WI38 (cell line): Measurements from ENCODE around the gene ASPDH.

ENCODE experiments used
- H3K4me3 ChIP-seq: 2 replicates; pipeline ENCODE4 v1.5.1; 2011; ENCODE audit warnings: low read depth, mild to moderate bottlenecking, control low read depth, low read length
- TF ChIP-seq, protein P1 (sequence below): IDR thresholded peaks from 2 replicates; pipeline ENCODE4 v1.5.1; 2012; ENCODE audit warnings: low read depth, mild to moderate bottlenecking, control low read depth, low read length

Gene ASPDH

DNA sequence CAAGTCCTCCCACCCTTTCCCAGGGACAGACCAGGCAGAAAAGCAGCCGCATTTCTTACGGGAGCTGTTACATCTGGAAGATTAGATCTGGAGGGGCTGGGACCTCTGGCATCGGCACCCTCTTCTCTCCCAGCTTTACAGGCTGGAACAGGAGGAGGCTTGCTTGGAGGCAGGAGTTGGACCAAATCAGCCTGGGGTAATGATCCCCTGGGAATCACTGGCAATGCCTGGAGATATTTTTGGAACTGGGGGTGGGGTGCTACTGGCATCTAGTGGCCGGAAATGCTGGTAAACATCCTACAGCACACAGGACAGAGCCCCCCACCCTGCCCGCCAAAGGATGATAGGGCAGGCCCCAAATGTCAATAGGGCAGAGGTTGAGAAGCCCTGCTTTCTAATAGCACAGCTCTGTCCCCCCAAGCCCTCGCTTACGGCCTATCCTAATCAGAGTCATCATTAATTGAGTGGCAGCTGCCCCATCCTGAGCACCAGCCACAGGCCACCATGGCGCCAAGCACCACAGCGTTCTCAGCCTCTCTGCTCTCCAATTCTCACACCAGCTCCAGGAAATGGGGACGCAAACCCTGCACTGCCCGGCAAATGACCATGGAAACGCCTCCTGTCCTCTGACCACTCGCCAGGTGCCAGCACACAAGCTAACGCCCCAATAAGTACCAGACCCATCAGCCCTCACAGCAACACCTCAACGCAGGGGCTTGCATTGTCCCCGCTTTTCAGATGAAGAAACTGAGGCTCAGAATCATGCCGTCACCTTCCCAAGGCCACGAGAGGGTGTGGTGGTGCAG lies 33.9 kb upstream of the ASPDH start:
- TF ChIP-seq, protein P1, sequence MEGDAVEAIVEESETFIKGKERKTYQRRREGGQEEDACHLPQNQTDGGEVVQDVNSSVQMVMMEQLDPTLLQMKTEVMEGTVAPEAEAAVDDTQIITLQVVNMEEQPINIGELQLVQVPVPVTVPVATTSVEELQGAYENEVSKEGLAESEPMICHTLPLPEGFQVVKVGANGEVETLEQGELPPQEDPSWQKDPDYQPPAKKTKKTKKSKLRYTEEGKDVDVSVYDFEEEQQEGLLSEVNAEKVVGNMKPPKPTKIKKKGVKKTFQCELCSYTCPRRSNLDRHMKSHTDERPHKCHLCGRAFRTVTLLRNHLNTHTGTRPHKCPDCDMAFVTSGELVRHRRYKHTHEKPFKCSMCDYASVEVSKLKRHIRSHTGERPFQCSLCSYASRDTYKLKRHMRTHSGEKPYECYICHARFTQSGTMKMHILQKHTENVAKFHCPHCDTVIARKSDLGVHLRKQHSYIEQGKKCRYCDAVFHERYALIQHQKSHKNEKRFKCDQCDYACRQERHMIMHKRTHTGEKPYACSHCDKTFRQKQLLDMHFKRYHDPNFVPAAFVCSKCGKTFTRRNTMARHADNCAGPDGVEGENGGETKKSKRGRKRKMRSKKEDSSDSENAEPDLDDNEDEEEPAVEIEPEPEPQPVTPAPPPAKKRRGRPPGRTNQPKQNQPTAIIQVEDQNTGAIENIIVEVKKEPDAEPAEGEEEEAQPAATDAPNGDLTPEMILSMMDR = no peak
- no peak overlapping the region for H3K4me3 ChIP-seq

DNA sequence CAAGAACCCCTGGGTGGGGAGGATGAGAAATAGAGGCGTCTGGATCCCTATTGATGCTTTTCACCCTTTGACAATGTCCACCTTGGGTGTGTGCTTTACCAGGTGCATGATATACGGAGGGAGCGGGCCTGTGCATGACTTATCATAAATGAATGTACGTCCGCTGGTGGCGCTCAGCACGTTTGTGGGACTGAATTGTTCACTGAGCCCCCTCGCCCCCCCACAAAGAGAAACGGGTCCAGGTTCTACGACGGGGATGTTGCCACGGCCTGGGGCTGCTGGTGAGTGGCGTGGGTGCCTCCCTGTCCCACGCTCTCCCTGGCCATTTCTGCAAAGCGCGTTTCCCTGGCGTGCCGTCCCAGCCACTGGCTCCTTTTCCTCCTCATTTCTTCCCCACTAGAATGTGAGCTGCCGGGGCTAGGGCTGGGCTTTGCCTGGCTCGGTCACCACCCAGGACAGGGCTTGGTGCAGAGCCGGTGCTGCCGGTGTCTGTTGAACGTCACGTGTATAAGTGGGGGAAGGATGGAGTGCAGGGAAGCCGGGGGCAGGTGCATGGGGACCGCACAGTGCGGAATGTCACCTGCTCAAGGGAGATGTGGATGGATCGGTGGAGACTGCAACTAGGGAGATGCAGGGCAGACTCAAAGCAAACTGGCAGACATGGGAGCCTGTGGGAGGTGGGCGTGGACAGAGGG lies 33.0 kb upstream of the ASPDH start:
- H3K4me3 ChIP-seq = no peak overlapping the region
- TF ChIP-seq, protein P1 = no peak

DNA sequence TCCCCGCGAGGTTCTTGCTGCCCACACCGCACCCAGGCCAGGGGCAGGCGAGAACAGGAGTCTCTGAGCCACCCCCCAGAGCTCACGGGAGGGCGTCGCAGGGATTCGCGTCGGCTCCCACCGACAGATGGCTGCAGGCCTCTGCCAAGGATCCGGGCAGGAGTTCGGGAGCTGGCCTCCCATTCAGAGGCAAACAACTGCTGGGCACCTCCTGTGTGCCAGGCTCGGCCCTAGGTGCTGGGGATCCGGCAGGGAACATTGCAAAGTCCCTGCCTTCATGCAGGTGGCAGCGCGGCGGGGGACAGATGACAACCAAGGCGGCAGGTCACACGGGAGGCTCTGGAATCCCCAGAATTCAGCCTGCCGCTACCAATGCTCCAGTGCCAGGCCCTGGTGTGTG lies 29.2 kb upstream of the ASPDH start:
- TF ChIP-seq, protein P1 = no peak
- H3K4me3 ChIP-seq = no peak overlapping the region

DNA sequence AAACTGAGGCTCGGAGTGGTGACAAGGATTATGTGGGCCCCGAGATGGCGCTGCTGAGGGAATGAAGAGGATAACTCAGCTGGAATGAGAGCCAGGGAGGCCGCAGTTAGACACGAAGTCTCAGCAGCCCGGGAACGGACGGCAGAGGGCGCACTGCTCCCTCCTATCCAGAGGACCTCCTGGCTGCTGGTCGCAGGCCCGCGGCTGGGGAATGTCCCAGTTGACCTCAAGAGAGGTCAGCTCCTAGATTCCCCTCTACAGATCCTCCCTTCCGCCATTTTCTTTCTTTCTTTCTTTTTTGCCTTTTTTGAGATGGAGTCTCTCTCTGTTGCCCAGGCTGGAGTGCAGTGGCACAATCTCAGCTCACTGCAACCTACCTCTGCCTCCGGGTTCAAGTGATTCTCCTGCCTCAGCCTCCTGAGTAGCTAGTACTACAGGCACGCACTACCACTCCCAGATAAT lies 24.1 kb upstream of the ASPDH start:
- no peak overlapping the region for H3K4me3 ChIP-seq
- TF ChIP-seq, protein P1 = peak; percentile 78

DNA sequence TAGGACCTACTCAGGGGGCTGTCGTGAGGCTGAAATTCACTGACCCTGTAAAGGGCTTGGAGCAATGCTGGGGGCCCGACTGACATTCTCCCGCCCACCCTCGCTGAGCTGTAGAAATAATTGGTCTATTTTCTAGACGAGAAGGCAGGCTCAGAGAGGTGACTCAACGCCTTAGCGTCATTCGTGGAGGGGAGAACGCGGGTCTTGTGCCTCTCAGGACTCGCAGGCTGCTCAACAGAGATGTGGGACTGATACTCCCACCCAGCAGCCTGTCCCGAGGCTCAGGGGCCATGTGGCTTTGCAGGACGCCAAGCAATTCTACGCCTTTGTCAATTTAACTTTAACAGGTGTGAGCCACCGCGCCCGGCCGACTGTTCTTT lies 23.6 kb upstream of the ASPDH start:
- no peak overlapping the region for H3K4me3 ChIP-seq
- TF ChIP-seq, protein P1 = no peak

DNA sequence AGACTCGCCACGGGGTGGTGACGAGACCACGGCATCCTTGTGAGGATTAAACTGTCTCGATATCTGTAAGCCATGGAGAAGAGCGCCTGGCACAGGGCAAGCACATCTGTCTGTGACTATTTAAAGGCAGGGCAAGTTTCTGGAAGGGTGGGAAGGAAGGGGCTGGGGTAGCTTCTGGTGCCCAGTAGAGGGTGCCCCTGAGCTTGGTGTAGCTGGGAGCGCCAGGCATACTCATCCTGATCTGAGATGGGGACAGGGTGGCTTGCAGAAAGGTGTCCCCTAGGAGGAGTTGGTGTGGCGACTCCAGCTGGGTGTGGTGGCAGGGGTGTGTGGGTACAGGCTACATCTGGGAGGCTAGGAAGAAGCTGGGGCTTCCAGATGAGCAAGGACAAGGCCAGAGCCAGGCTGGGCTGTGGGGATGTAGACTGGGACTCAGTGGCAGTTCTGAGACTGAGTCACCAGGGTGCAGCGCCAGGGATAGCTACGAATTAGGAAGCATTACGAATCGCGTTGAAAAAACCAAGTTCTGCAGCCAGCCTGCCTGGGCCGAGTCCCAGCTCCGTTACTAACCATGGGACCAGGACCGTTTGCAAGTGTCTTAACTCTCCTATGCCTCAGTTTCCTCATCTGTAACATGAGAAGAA lies 23.1 kb upstream of the ASPDH start:
- H3K4me3 ChIP-seq = no peak overlapping the region
- TF ChIP-seq, protein P1 = no peak
